GM12873 (cell line): ENCODE results near the gene GATAD1.

Experiments used
- CTCF ChIP-seq: IDR thresholded peaks from 2 replicates; pipeline ENCODE4 v1.5.1; 2012; ENCODE audit warnings: low read depth, mild to moderate bottlenecking, moderate library complexity, low read length, control low read depth; ENCODE audit not compliant: insufficient read depth; ENCODE audit errors: missing control alignments

The GATAD1 gene

GRCh38 chr7:92446869-92447344 lies 375 bp upstream of the GATAD1 start:
- TF ChIP-seq CTCF = no peak

DNA sequence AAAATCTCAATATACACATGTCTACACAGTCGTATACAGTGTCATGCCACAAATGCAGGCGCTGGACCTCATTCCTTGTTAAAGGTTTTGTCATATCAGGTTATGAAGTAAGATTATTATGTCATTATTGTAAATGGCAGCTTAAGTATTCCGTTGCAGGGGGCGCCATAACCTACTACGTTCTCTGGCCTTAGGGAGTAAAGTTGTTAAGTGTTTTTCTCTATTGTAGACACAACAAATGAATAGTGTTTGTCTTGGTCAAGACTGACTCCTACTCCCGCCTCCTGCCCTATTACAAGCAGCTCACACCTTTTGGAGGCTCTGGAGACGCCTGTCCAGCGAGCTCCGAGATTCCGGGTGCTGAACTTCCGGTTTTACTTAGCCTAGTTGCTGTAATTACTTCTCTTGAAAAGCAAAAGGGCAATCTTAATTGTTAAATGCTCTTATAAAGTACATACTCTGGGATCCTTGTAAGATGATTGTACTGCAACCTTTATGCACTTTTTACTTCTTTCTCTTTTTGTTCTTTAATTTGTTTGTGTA lies 994 bp downstream of the GATAD1 start:
- TF ChIP-seq CTCF = peak; percentile 54

DNA sequence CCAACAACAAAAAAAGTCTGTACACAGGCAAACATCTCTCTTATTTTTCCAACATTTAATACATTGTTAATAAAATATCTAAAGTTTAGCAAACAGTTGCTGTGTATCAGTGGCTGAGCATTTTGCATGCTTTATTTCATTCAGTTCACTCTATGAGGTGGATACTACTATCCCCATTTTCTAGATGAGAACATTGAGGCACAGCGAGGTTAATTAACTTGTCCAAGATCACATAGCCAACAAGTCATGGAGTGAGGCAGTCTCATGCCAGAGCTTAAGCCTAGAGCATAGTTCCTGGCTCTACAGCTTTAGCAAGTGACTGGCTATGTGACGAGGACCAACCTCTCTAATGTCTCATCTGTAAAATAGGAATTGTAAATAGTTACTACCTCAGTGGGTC lies 4.4 kb downstream of the GATAD1 start:
- no peak for TF ChIP-seq CTCF

GRCh38 chr7:92456236-92456635 lies 9.0 kb downstream of the GATAD1 start:
- no peak for TF ChIP-seq CTCF

GRCh38 chr7:92460109-92460508 lies 12.8 kb downstream of the GATAD1 start:
- TF ChIP-seq CTCF = no peak

DNA sequence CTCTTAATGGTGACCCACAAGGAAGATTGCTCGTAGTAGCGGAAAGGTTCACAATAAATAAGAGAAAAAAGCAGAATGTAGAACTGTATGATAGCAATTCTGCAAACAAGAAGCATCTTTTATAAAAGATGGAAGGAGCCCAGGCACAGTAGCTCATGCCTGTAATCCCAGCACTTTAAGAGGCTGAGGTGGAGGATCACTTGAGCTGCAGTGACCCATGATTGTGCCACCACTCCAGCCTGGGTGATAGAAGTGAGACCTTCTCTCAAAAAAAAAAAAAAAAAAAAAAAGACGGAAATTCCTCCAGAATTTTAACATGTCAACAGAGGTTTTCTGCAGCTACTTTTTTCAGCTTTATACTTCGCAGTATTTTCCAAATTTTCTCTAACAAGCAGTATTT lies 13.2 kb downstream of the GATAD1 start:
- no peak for TF ChIP-seq CTCF

GRCh38 chr7:92461027-92462003 lies 14.0 kb downstream of the GATAD1 start:
- peak; percentile 78 for TF ChIP-seq CTCF
